HG03135 (cell line): Measurements from ENCODE around the gene ZNF660.
A peak's percentile ranks its signal among the peaks of the same experiment; 100 is the strongest.
"Not testable (repeated sequence)": the region's sequence is repeated elsewhere in the genome, so short reads cannot be mapped to it uniquely, and the experiment has no call there.

Experiments
- ATAC-seq: cut with Tn5 transposase; IDR thresholded peaks from one replicate; pipeline ENCODE4 v1.9.1; 2021; ENCODE audit warnings: mild to moderate bottlenecking, moderate library complexity; ENCODE audit not compliant: unreplicated experiment

ZNF660 gene

GRCh38 chr3:44584646-44585501, at the start of gene ZNF660:
Gene ZNF660, plus strand, starts transcription at chr3:44584964. Its CDS starts 9,230 bp downstream, at chr3:44594194.
- ATAC-seq, result no peak

- ATAC-seq, result no peak
These were observed 49.4 kb upstream of the ZNF660 start for GRCh38 chr3:44535364-44535763.

GRCh38 chr3:44544811-44545210, 40.0 kb upstream of the ZNF660 start:
- not testable (repeated sequence) for ATAC-seq

GRCh38 chr3:44554626-44555592, 29.9 kb upstream of the ZNF660 start, which contains the start of gene ZKSCAN7:
Gene ZKSCAN7, plus strand, starts transcription at chr3:44555193. Its CDS starts 1,855 bp downstream, at chr3:44557048.
- no peak for ATAC-seq

- ATAC-seq, result no peak
These were observed 29.0 kb upstream of the ZNF660 start for GRCh38 chr3:44555723-44556122.

GRCh38 chr3:44557074-44557473, 27.7 kb upstream of the ZNF660 start:
- ATAC-seq, result no peak

GRCh38 chr3:44561076-44561475, 23.7 kb upstream of the ZNF660 start:
- ATAC-seq, result no peak

- no peak for ATAC-seq
These were observed 22.6 kb upstream of the ZNF660 start for GRCh38 chr3:44562147-44562546.

- no peak for ATAC-seq
These were observed 16.2 kb upstream of the ZNF660 start for GRCh38 chr3:44568561-44568960.

- no peak for ATAC-seq
These were observed 13.7 kb upstream of the ZNF660 start for GRCh38 chr3:44571024-44571423.

- ATAC-seq, result no peak
These were observed 8.2 kb upstream of the ZNF660 start for GRCh38 chr3:44576613-44577012.

GRCh38 chr3:44577354-44577952, 7.3 kb upstream of the ZNF660 start:
- ATAC-seq, result not testable (repeated sequence)

GRCh38 chr3:44578316-44578715, 6.4 kb upstream of the ZNF660 start:
- ATAC-seq, result not testable (repeated sequence)

- not testable (repeated sequence) for ATAC-seq
These were observed 5.7 kb upstream of the ZNF660 start for GRCh38 chr3:44578924-44579515.

- ATAC-seq, result not testable (repeated sequence)
These were observed 5.0 kb upstream of the ZNF660 start for GRCh38 chr3:44579749-44580148.

GRCh38 chr3:44580971-44581370, 3.8 kb upstream of the ZNF660 start:
- not testable (repeated sequence) for ATAC-seq

GRCh38 chr3:44596621-44597020, 11.9 kb downstream of the ZNF660 start:
- ATAC-seq, result no peak

GRCh38 chr3:44601749-44602148, 17.0 kb downstream of the ZNF660 start:
- ATAC-seq, result no peak

GRCh38 chr3:44612678-44613077, 27.9 kb downstream of the ZNF660 start:
- no peak for ATAC-seq

GRCh38 chr3:44624749-44625480, 40.2 kb downstream of the ZNF660 start, which contains the start of gene ZNF197:
Gene ZNF197, plus strand, starts transcription at chr3:44625036. Its CDS starts 4,119 bp downstream, at chr3:44629155.
- peak; percentile 90 for ATAC-seq
